HG03469 (cell line): ENCODE measurements around the gene TTC12.
A peak's percentile ranks its signal among the peaks of the same experiment; 100 is the strongest.
"Not testable (repeated sequence)": the region's sequence is repeated elsewhere in the genome, so short reads cannot be mapped to it uniquely, and the experiment has no call there.

Source experiments
- ATAC-seq: cut with Tn5 transposase; IDR thresholded peaks from one replicate; pipeline ENCODE4 v1.9.1; 2021; ENCODE audit warnings: mild to moderate bottlenecking, moderate library complexity, moderate number of reproducible peaks; ENCODE audit not compliant: unreplicated experiment

Gene TTC12

DNA sequence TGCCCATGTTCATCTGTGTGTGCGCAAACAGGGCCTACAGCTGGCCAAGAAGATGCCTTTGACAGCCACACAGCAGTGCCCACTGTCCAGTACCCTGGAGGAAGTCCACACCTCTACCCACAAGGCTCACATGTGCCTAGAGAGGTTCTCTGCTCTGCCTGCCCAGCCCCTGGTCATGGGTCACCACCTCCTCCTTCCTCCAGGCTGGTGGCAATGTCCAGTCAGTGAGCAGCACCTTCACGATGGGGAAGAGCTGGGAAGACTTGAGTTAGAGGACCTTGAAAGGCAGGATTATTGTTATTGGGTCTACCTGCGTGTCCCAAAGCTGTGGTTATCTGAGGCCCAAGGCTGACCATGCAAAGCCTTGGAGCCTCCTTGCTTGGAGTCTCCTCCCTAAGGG lies 28.4 kb upstream of the TTC12 start:
- no peak for ATAC-seq

DNA sequence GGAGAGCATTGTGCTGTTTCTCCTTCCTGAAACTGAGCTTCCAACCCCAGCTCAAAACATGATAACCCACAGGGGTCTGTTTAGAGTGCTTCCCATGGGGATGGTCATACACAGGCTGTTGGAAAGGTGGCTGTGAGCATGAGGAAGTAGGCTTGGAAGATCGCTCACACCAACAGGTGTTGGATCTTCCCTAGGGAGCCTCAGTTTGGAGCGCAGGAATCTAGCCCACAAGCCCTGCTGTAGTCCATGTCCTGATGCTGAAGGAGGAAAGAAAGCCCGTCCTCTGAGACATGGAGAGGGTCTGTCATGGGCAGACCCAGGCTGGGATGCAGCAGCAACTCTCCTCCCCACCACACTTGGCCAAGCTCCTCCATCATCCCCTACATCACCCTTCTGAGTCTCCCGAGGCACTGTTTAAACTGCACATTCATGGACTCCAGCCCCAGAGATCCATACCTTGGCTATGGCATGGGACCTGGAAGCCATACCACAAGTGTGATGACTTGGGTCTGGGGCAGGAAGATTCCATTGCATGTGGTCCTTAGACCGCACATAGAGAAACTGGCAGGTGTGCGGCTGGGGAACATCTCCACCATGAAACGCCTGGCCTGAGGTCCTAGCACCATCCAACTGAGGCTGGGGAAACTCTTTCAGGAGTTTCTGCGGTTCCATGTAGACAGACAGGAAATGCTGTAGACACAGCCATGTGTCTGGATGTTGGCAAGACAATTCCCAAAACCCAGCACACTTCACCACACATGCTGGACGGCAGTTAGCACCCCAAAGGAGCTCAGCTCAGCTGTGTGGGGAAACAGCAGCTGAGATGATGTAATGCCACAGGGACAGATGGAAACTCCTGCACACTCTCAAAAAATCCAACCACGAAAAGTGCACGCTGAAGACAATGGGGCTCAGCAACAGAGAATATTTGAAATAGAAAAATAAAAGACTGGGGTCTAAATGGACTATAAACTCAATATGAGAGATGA lies 27.6 kb upstream of the TTC12 start:
- ATAC-seq = no peak

DNA sequence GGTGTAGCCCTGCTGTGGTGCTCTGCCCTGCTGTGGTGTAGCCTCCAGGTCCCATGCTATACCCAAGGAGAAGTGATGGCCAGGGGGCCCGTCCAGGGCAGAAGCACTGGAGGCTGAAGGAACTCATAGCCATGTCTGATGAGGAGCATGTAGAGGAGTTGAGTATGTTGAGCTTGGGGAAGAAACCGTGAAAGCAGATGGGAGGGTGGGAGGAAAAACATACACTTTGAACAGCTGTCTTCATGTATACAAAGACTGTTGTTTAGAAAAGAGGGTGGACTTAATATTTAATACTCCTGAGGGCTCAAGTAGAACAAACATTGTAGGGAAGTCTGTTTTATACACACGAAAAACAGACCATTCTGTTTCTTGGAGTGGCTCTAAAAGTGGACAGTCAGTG lies 26.6 kb upstream of the TTC12 start:
- ATAC-seq = no peak

GRCh38 chr11:113288286-113288863 lies 26.0 kb upstream of the TTC12 start:
- ATAC-seq = no peak

DNA sequence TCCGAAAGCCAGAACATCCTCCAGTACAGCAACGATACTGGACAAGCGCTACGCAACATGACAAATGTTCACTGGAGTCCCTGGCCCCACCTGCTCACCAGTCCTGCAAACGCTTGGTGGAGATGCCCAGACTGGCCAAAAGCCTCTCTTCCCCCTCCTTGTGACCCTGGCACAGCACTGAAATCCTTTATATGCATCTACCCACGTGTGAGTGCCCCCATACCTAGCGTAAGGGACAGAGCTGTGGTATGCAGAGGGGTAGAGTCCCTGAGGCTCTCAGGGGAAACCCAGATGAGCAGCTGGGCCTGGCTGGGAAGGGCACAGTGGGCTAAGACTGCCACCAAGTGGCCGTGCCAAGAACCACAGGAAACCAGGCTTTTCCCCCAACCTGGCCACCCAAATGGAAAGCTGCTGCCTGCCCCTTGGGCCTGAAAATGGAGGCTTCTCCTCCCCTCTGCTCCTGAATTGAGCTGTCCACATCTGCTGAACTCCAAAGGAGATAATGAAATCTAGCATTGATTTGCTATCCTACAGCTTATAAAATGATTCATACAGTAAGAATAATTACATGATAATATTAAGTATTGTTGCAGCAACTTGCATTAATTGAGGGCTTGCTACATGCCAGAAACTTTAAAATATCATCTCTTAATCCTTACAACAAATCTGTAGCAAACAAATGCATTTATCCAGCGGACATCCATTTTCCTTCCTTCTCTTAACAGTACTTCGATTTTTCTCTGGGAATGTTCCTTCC lies 24.8 kb upstream of the TTC12 start:
- ATAC-seq = peak; percentile 56

- ATAC-seq = no peak
Measured at GRCh38 chr11:113293936-113294335, 20.4 kb upstream of the TTC12 start.

- no peak for ATAC-seq
Measured at GRCh38 chr11:113295993-113296392, 18.4 kb upstream of the TTC12 start.

DNA sequence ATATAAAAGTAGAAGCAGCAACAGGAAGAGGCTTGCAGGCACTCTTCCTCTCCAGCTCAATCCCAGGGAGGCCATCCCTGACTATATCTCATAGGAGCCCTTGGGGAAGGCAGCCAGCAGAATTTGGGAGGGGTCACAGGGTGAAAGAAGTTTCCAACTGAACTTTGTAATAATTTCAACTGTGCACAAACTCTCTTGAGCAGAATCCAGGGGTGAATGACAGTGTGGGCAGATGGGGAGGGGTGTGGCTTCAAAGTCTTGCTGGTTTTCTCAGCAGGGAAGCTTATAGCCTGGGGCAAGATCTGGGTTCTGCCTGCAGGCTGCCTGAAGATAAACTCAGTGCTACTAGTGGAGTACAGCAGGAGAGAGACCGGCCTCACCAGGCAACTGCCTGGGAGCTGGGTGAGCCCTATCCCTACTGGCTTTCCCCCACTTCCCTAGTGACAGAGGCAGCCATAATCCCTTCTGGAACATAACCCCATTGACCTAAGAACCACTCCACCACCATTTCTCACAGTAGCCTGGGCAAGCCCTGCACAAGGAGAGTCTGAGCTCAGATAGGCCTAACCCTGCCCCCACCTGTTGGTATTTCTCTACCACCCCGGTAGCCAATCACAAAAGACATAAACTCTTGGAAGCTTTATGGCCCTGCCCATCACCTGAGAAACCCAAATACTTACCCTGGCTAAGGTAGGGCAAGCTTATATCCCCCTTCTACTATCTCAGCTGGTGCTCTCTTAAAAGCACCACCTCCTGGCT lies 17.8 kb upstream of the TTC12 start:
- ATAC-seq = no peak

- ATAC-seq = not testable (repeated sequence)
Measured at GRCh38 chr11:113298496-113298895, 15.9 kb upstream of the TTC12 start.

DNA sequence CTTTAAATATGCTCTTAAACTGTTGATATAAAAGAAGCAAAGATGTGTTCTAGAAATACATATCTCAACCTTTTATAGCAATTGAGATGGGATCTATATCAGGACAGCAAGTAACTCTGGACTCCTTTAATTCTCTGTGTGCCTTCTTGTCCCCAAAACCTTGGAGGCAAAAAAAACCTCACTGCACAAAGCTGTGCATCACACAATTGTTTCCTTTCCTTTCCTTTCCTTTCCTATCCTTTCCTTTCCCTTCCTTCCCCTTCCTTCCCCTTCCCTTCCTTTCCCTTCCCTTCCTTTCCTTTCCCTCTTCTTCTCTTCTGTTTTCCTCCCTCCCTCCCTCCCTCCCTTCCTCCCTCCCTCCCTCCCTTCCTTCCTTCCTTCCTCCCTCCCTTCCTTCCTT lies 9.5 kb upstream of the TTC12 start:
- no peak for ATAC-seq

GRCh38 chr11:113305440-113306336 lies 8.7 kb upstream of the TTC12 start:
- ATAC-seq = no peak

DNA sequence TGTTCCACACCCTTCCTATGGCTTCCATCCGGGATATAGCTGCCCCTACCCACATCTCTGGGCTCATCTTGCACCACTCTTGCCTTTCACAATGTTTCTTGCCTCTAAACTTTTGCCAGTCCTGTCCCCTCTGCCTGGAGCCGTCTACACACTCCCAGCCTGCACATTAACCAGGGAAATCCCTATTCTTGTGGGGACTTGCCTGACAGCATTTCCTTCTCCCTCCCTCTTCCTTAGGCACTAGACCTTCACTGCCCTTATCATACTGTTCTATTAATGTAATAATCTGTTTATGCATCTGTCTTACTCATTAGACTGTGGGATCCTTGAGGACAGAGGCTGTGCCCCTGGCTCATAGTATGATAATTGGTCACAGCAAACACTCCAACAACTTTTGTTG lies 5.8 kb upstream of the TTC12 start:
- ATAC-seq = no peak

- ATAC-seq = no peak
Measured at GRCh38 chr11:113311536-113311935, 2.8 kb upstream of the TTC12 start.

DNA sequence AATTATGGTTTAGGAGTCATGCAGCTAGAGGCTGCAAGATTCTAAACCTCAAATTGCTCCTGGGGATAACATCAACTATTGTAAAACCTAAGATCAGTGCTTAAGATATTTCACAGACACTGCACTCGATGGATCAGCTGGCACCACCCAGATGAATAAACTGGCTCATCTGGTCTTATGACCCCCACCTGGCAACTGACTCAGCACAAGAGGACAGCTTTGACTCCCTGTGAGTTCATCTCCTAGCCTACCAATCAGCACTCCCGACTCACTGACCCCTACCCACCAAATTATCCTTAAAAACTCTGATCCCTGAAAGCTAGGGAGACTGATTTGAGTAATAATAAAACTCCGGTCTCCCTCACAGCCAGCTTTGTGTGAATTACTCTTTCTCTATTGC lies 782 bp upstream of the TTC12 start:
- ATAC-seq = no peak

DNA sequence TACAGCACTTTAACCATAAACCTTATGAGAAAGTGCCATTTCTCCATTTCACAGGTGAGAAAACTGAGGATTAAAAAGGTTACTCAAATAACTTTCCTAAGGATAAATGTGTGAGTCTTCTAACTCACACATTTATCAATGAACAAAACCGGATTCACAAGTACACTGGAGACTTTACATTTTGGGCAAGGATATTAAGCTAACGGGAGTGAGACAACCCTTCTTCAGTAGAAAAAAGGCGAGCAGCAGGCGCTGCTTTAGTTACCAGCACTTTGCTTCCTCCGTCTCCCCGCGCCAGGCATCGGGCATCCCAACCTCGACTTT lies 356 bp upstream of the TTC12 start:
- ATAC-seq = no peak

DNA sequence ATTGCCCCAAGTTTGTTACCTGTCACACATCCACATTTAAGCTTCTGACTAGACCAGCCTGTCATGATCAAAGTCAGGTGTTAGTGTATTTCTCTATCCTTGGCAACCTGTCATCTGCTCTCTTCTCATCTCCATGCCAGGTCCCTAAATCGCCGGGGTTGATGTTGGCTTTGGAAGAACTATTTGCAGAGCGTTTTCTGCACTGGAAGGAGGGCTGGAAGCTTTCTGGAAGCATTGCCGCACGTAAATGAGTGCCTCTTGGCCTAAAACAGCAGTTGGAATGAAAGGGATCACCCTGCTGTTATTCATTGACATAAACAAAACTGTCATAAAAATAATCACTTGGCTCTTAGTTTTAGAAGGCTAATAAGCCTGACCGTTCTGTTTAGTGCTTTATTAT lies 1.4 kb downstream of the TTC12 start:
- ATAC-seq = no peak

- no peak for ATAC-seq
Measured at GRCh38 chr11:113316256-113316655, 1.9 kb downstream of the TTC12 start.

GRCh38 chr11:113317339-113317738 lies 3.0 kb downstream of the TTC12 start:
- ATAC-seq = no peak

GRCh38 chr11:113319085-113319484 lies 4.7 kb downstream of the TTC12 start:
- no peak for ATAC-seq

GRCh38 chr11:113322158-113322557 lies 7.8 kb downstream of the TTC12 start:
- ATAC-seq = no peak
